CD1c-positive myeloid dendritic cell (primary cell): ENCODE results near the gene VCX3A.
"Not testable (repeated sequence)": the region's sequence is repeated elsewhere in the genome, so short reads cannot be mapped to it uniquely, and the experiment has no call there.

Experiments used
- DNase-seq: peaks from one replicate; pipeline ENCODE4 v3.0.0-alpha.2; 2016; ENCODE audit errors: extremely low spot score

VCX3A gene

GRCh38 chrX:6535018-6535417 lies at the start of gene VCX3A:
Gene VCX3A, minus strand, starts transcription at chrX:6535118. Its CDS starts 621 bp downstream, at chrX:6534497.
- DNase-seq = not testable (repeated sequence)

- no peak for DNase-seq
Measured at GRCh38 chrX:6574762-6575161, 39.8 kb upstream of the VCX3A start.

GRCh38 chrX:6568031-6568430 lies 33.1 kb upstream of the VCX3A start:
- no peak for DNase-seq

GRCh38 chrX:6558979-6559378 lies 24.1 kb upstream of the VCX3A start:
- DNase-seq = no peak

GRCh38 chrX:6557690-6558089 lies 22.8 kb upstream of the VCX3A start:
- DNase-seq = no peak

GRCh38 chrX:6550999-6551398 lies 16.1 kb upstream of the VCX3A start:
- no peak for DNase-seq

- DNase-seq = no peak
Measured at GRCh38 chrX:6545712-6546111, 10.8 kb upstream of the VCX3A start.

- no peak for DNase-seq
Measured at GRCh38 chrX:6526564-6527136, 8.3 kb downstream of the VCX3A start.

- DNase-seq = no peak
Measured at GRCh38 chrX:6517376-6517775, 17.5 kb downstream of the VCX3A start.

GRCh38 chrX:6506444-6506843 lies 28.5 kb downstream of the VCX3A start:
- DNase-seq = no peak

- DNase-seq = no peak
Measured at GRCh38 chrX:6505960-6506359, 29.0 kb downstream of the VCX3A start.

- no peak for DNase-seq
Measured at GRCh38 chrX:6500719-6501118, 34.2 kb downstream of the VCX3A start.

- no peak for DNase-seq
Measured at GRCh38 chrX:6498324-6498723, 36.6 kb downstream of the VCX3A start.
